T-helper 1 cell treated with Interleukin-12 subunit alpha and Interleukin-12 subunit beta and Interleukin-4 antibody, amounts not matched to agents 30 ng/mL and 1 ng/mL, for 36 hours (primary cell): ENCODE data around the gene LTBP2. TPM values are rescaled to one million over a fixed set of nuclear protein-coding genes. Genes with fewer than 3 reads are reported as not detected.
"Not testable (repeated sequence)": the region's sequence is repeated elsewhere in the genome, so short reads cannot be mapped to it uniquely, and the experiment has no call there.

ENCODE experiments used
- intact Hi-C: fragments of 100-400 bp; cut with micrococcal nuclease; formaldehyde crosslinking; loops from one replicate; pipeline ENCODE4 v1.15.1; 2024
- total RNA-seq: library from RNA; stranded (reverse); gene quantifications from 2 replicates; pipeline ENCODE4 v1.2.3, GENCODE V29; 2022

LTBP2 gene
- total RNA-seq, 1 donor from 2014 or later: 0.83 TPM

- intact Hi-C loops: no loop called here
Observed at GRCh38 chr14:74464785-74465184, 147.3 kb downstream of the LTBP2 start.

- intact Hi-C loops: no loop called here
Observed at GRCh38 chr14:74463697-74464096, 148.3 kb downstream of the LTBP2 start.

- intact Hi-C loops: no loop called here
Observed at GRCh38 chr14:74462993-74463392, 149.0 kb downstream of the LTBP2 start.

- intact Hi-C loops: no loop called here
Observed at GRCh38 chr14:74459976-74460375, 152.1 kb downstream of the LTBP2 start.

GRCh38 chr14:74459289-74459946, 152.6 kb downstream of the LTBP2 start:
- intact Hi-C loops: no loop called here

GRCh38 chr14:74457565-74457895, 154.5 kb downstream of the LTBP2 start:
- intact Hi-C loops: no loop called here

GRCh38 chr14:74456684-74457564, 155.1 kb downstream of the LTBP2 start:
- intact Hi-C loops: no loop called here

GRCh38 chr14:74454397-74454796, 157.6 kb downstream of the LTBP2 start:
- intact Hi-C loops: not testable (repeated sequence)

Other genes with a start within 250 kb of the LTBP2 start
- not detected in 2 replicates for gene SYNDIG1L, start 186.0 kb downstream of the LTBP2 start, total RNA-seq
- gene NPC2, start 118.9 kb downstream of the LTBP2 start, total RNA-seq: 38.7 and 45.7 TPM in 2 replicates
- gene ISCA2, start 118.5 kb downstream of the LTBP2 start, total RNA-seq: 24.0 and 24.8 TPM in 2 replicates
- gene AREL1, start 100.8 kb upstream of the LTBP2 start, total RNA-seq: 59.5 and 65.9 TPM in 2 replicates
- gene FCF1, start 100.9 kb upstream of the LTBP2 start, total RNA-seq: 53.7 and 58.0 TPM in 2 replicates
- 81.1 and 84.6 TPM in 2 replicates for gene YLPM1, start 151.1 kb upstream of the LTBP2 start, total RNA-seq